Large intestine (tissue), 3 donors: ENCODE results near the gene MTMR2. TPM values are rescaled to one million over a fixed set of nuclear protein-coding genes. Genes with fewer than 3 reads are reported as not detected.

Source experiments
- DNase-seq, 2 donors: peaks; one replicate each; pipeline versions ENCODE4 v3.0.0 to v3.0.0-alpha.2; 2013
- H3K27ac ChIP-seq: one replicate; pipeline ENCODE4 v1.5.1; 2013; ENCODE audit warnings: low read length
- H3K27me3 ChIP-seq: 2 replicates; pipeline ENCODE4 v1.6.1; 2013; ENCODE audit warnings: low read length; ENCODE audit not compliant: control insufficient read depth, insufficient read depth
- H3K36me3 ChIP-seq: 2 replicates; pipeline ENCODE4 v1.6.1; 2013; ENCODE audit warnings: low read length; ENCODE audit not compliant: control insufficient read depth, insufficient read depth
- H3K4me1 ChIP-seq: one replicate; pipeline ENCODE4 v1.6.1; 2013; ENCODE audit warnings: low read length; ENCODE audit not compliant: control insufficient read depth, insufficient read depth
- H3K4me3 ChIP-seq: one replicate; pipeline ENCODE4 v1.5.1; 2013; ENCODE audit warnings: low read length
- H3K9me3 ChIP-seq: one replicate; pipeline ENCODE4 v1.6.1; 2013; ENCODE audit warnings: mild to moderate bottlenecking, low read depth, low read length, moderate library complexity; ENCODE audit not compliant: control insufficient read depth
- WGBS: methylation state at CpG from one replicate; pipeline ENCODE4 v1.1.5; 2013; ENCODE audit warnings: low lambda C conversion rate; ENCODE audit not compliant: insufficient coverage; 5-methylcytosine and 5-hydroxymethylcytosine counted together
- polyA plus RNA-seq: library from polyadenylated mRNA; unstranded; fragments of 120-200 nt; gene quantifications from one replicate; pipeline ENCODE4 v1.2.1, GENCODE V29; 2013

The MTMR2 gene
- polyA plus RNA-seq, 1 donor = 27.7 TPM

GRCh38 chr11:95937358-95937757, 13.5 kb upstream of the MTMR2 start:
- Histone ChIP-seq H3K36me3 (no peaks in the 10 kb centered on the region), H3K27ac (no peak overlapping the region), H3K4me3 (no peak overlapping the region), H3K4me1 (no peaks in the 10 kb centered on the region), H3K27me3 (no peaks in the 10 kb centered on the region), H3K9me3 (peaks cover 4% of the 10 kb centered on the region)
- DNase-seq = peak; percentile 35 to 61

DNA sequence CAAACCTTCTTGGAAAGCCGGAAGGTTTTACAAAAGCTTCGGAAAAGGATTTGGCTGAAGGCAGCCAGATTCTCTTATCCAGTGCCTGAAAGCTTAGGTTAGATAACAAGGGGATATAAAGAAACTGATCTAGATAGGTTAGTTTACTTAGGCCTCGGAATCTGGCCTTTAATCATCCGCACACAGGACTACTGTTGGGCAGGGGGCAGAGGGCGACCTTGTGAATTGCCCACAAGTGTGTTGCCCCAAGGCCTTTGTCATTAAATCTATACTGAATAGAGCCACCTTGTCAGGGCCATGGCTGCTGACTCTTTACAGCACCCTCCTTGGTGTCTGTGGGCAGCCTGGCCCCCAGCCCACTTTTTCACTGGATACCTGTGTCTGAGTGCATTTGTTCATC, 9.7 kb upstream of the MTMR2 start:
- no peaks in the 10 kb centered on the region for H3K27me3 ChIP-seq
- WGBS = 81% methylated on average over 2 of the region's 5 CpGs

GRCh38 chr11:95931916-95932315, 8.0 kb upstream of the MTMR2 start:
- 100% methylated on average over 1 of the region's 1 CpG for WGBS
- no peaks in the 10 kb centered on the region for H3K4me1 ChIP-seq
- H3K4me3 ChIP-seq = no peak overlapping the region
- no peak for DNase-seq
- H3K9me3 ChIP-seq = peaks cover 9% of the 10 kb centered on the region
- no peaks in the 10 kb centered on the region for H3K27me3 ChIP-seq
- H3K27ac ChIP-seq = no peak overlapping the region
- no peaks in the 10 kb centered on the region for H3K36me3 ChIP-seq

More for the DNA sequence above, 9.7 kb upstream of the MTMR2 start:
- DNase-seq = no peak
- Histone ChIP-seq H3K9me3 (peaks cover 9% of the 10 kb centered on the region), H3K4me3 (no peak overlapping the region), H3K4me1 (no peaks in the 10 kb centered on the region), H3K36me3 (no peaks in the 10 kb centered on the region), H3K27ac (no peak overlapping the region)

- no peak overlapping the region for H3K27ac ChIP-seq
- H3K4me1 ChIP-seq = no peaks in the 10 kb centered on the region
- DNase-seq = no peak
- H3K36me3 ChIP-seq = no peaks in the 10 kb centered on the region
- 67% methylated on average over 1 of the region's 1 CpG for WGBS
- no peaks in the 10 kb centered on the region for H3K27me3 ChIP-seq
- peaks cover 9% of the 10 kb centered on the region for H3K9me3 ChIP-seq
- no peak overlapping the region for H3K4me3 ChIP-seq
These were observed 7.0 kb upstream of the MTMR2 start for GRCh38 chr11:95930948-95931347.

- no peak for DNase-seq
- H3K27me3 ChIP-seq = no peaks in the 10 kb centered on the region
- no CpG with 5 or more reads among the region's 1 CpG for WGBS
- H3K27ac ChIP-seq = no peak overlapping the region
- H3K4me3 ChIP-seq = no peak overlapping the region
- H3K36me3 ChIP-seq = no peaks in the 10 kb centered on the region
- peaks cover under 1% of the 10 kb centered on the region for H3K9me3 ChIP-seq
- H3K4me1 ChIP-seq = peaks cover 7% of the 10 kb centered on the region
These were observed 2.8 kb upstream of the MTMR2 start for GRCh38 chr11:95926726-95927125.

DNA sequence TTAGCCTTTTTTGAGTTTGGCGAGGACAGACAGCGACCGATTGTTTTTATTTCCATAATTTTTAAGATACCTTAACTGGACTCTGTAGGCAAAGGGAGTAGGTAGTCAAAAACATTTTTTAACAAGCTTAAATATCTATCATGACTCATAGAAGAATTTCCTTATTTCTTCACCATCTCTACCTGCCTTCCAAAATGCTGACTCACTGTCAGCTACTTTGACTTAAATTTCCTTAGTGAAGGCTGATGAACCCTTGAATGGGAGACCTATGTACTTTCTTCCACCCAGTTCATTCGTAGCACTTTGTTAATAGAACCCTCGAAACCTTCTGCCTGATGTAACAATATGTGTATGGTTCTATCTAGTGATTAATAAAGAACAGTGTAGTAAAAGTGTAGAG, 1.1 kb upstream of the MTMR2 start:
- H3K9me3 ChIP-seq = no peaks in the 10 kb centered on the region
- 45% methylated on average over 2 of the region's 5 CpGs for WGBS
- H3K27ac ChIP-seq = peak overlapping the region; percentile 94
- peak; percentile 48 to 76 for DNase-seq
- no peaks in the 10 kb centered on the region for H3K36me3 ChIP-seq
- no peaks in the 10 kb centered on the region for H3K27me3 ChIP-seq
- H3K4me1 ChIP-seq = peaks cover 7% of the 10 kb centered on the region
- H3K4me3 ChIP-seq = peak overlapping the region; percentile 89

DNA sequence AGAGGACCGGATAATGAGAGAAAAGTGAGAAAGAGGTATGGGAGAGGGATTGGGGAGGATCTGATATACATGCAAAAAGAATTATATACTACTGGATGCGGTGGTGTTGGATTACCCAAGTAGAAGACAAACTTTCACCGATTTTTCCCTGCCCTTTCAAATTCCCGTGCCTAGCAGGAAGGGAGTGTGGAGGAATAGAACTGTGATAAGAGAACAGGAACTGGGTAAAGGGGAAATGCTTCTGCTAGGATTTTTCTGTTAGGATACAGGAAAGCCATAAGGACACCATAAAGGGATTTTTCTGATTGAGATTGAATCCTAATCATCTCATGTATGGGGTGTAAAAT, 480 bp upstream of the MTMR2 start:
- 0% methylated on average over 1 of the region's 4 CpGs for WGBS
- no peak for DNase-seq
- H3K4me3 ChIP-seq = peak overlapping the region; percentile 89

DNA sequence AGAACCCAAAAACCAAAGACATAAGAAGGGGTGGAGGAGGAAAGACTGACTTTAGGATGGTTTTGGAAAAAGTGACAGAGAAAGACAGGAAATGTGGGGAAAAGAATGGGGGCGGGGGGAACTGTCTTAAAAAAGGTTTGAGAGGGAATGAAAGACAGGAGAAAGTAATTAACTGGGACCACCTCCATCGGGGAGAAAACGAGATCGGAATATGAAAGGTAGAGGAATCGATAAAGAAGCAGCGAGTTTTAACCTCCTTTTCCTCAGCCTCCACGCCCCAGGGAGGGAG, 524 bp downstream of the MTMR2 start:
- H3K27ac ChIP-seq = peak overlapping the region; percentile 94
- WGBS = 0% methylated on average over 2 of the region's 7 CpGs
- H3K9me3 ChIP-seq = no peaks in the 10 kb centered on the region
- peaks cover 7% of the 10 kb centered on the region for H3K4me1 ChIP-seq
- H3K36me3 ChIP-seq = no peaks in the 10 kb centered on the region
- H3K4me3 ChIP-seq = peak overlapping the region; percentile 89
- no peak for DNase-seq
- no peaks in the 10 kb centered on the region for H3K27me3 ChIP-seq

More for the DNA sequence above, 480 bp upstream of the MTMR2 start:
- no peaks in the 10 kb centered on the region for H3K9me3 ChIP-seq
- no peaks in the 10 kb centered on the region for H3K36me3 ChIP-seq
- no peaks in the 10 kb centered on the region for H3K27me3 ChIP-seq
- peaks cover 7% of the 10 kb centered on the region for H3K4me1 ChIP-seq
- H3K27ac ChIP-seq = peak overlapping the region; percentile 94

DNA sequence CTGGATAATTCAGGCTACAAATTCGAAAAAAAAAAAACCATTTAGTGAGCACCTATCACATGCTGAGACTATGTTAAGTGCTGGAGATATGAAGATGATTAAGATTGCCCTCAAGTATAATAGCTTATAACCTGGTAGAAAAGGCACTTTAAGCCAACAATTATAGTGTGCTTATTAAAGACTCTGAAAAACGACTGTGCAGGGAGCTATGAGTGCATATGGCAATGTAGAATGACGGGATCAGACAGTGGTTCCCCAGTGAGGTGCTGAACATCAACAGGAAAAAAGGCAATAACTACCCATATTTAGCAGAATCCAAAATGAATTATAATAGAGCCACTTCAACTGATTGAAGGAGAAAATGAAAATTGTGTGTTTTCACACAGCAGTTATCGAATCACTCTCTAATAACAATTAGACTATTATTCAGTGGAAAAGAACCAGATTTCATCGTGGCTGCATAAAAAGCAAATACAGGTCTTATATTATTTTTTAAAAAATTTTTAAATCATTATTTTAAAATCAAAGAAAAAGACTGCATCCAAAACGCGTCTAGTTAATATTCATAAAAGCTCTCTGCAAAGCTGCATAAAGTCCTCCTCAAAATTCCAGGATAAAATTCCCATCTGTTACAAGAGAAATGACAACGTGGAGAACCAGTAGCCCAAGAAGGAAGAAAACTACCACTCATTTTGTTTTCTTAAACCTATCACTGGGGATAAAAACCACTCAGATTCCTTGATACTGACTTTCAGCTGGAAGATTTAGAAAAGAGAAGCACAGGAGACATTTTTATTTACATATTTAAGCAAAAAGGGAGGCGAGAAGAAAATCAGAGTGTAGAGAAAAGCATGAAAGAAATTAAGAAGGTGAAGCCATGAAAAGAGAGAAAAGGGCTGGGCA, 1.1 kb downstream of the MTMR2 start:
- peak overlapping the region; percentile 89 for H3K4me3 ChIP-seq
- no peaks in the 10 kb centered on the region for H3K27me3 ChIP-seq
- peak overlapping the region; percentile 94 for H3K27ac ChIP-seq
- peaks cover 7% of the 10 kb centered on the region for H3K4me1 ChIP-seq
- H3K36me3 ChIP-seq = no peaks in the 10 kb centered on the region
- peak in 1 of 2 donors; percentile 14 for DNase-seq
- no peaks in the 10 kb centered on the region for H3K9me3 ChIP-seq
- WGBS = 53% methylated on average over 5 of the region's 9 CpGs

DNA sequence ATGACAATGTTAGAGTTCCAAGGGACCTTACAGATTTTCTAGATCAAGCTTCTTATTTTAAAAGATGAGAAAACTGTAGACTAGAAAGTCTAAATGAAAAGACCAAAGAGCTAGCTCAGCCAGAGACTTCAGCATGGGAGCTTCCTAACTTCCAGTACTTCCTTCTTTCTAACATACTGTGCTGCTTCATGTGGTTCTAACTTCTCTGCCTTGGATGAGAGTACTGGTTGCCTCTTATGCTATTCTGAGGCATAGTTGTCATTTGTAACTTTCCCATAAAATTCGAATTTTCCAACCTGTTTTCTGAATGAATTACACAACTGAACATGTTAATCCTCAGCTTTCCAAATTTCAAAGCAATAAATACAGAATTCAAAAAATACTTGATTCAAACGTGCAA, 1.8 kb downstream of the MTMR2 start:
- 70% methylated on average over 1 of the region's 2 CpGs for WGBS
- Histone ChIP-seq H3K9me3 (no peaks in the 10 kb centered on the region), H3K27me3 (no peaks in the 10 kb centered on the region), H3K4me3 (no peak overlapping the region), H3K36me3 (no peaks in the 10 kb centered on the region), H3K27ac (no peak overlapping the region), H3K4me1 (peaks cover 12% of the 10 kb centered on the region)
- DNase-seq = no peak

- H3K27ac ChIP-seq = no peak overlapping the region
- no CpG with 5 or more reads among the region's 3 CpGs for whole genome bisulfite sequencing
These were observed 3.3 kb downstream of the MTMR2 start for GRCh38 chr11:95920460-95921105.

More at GRCh38 chr11:95920460-95921105, 3.3 kb downstream of the MTMR2 start:
- H3K27me3 ChIP-seq = no peaks in the 10 kb centered on the region
- H3K4me3 ChIP-seq = no peak overlapping the region
- no peaks in the 10 kb centered on the region for H3K36me3 ChIP-seq
- H3K9me3 ChIP-seq = no peaks in the 10 kb centered on the region
- peaks cover 13% of the 10 kb centered on the region for H3K4me1 ChIP-seq
- no peak for DNase-seq
